GOT3 (cell line): ENCODE measurements around the gene OR10A6.

Experiments
- DNase-seq: peaks from one replicate; lab custom pipeline; 2025; ENCODE audit warnings: mixed read lengths; lab: John Stamatoyannopoulos, UW

Gene OR10A6

GRCh38 chr11:7909585-7910285, 21.3 kb downstream of the OR10A6 start:
- no peak for DNase-seq

- no peak for DNase-seq
Observed at GRCh38 chr11:7907121-7907520, 23.9 kb downstream of the OR10A6 start.

GRCh38 chr11:7906481-7906880, 24.6 kb downstream of the OR10A6 start:
- no peak for DNase-seq

GRCh38 chr11:7905961-7906429, 25.1 kb downstream of the OR10A6 start:
- no peak for DNase-seq

- DNase-seq: no peak
Observed at GRCh38 chr11:7905549-7905948, 25.5 kb downstream of the OR10A6 start.

GRCh38 chr11:7904917-7905316, 26.2 kb downstream of the OR10A6 start:
- DNase-seq: no peak

GRCh38 chr11:7903940-7904339, 27.1 kb downstream of the OR10A6 start:
- no peak for DNase-seq

GRCh38 chr11:7901319-7901854, 29.7 kb downstream of the OR10A6 start:
- no peak for DNase-seq

GRCh38 chr11:7900686-7901085, 30.4 kb downstream of the OR10A6 start:
- DNase-seq: no peak

GRCh38 chr11:7899418-7899817, 31.6 kb downstream of the OR10A6 start:
- no peak for DNase-seq

GRCh38 chr11:7898666-7899283, 32.3 kb downstream of the OR10A6 start:
- no peak for DNase-seq

- no peak for DNase-seq
Observed at GRCh38 chr11:7896009-7896785, 34.9 kb downstream of the OR10A6 start.

GRCh38 chr11:7894251-7894650, 36.8 kb downstream of the OR10A6 start:
- no peak for DNase-seq

- DNase-seq: no peak
Observed at GRCh38 chr11:7893796-7894195, 37.3 kb downstream of the OR10A6 start.

- no peak for DNase-seq
Observed at GRCh38 chr11:7892840-7893254, 38.2 kb downstream of the OR10A6 start.

- DNase-seq: no peak
Observed at GRCh38 chr11:7892059-7892699, 38.9 kb downstream of the OR10A6 start.

- DNase-seq: no peak
Observed at GRCh38 chr11:7890417-7891172, 40.5 kb downstream of the OR10A6 start.

- DNase-seq: no peak
Observed at GRCh38 chr11:7889985-7890384, 41.1 kb downstream of the OR10A6 start.

- no peak for DNase-seq
Observed at GRCh38 chr11:7882860-7883259, 48.2 kb downstream of the OR10A6 start.
